SKM-1 treated with dmso at 0.1 percent for 144 hours (cell line): Measurements from ENCODE around the gene SMAD5.

Source experiments
- DNase-seq: peaks from one replicate; lab custom pipeline; 2025; ENCODE audit not compliant: unreplicated experiment; lab: John Stamatoyannopoulos, UW

The SMAD5 gene

DNA sequence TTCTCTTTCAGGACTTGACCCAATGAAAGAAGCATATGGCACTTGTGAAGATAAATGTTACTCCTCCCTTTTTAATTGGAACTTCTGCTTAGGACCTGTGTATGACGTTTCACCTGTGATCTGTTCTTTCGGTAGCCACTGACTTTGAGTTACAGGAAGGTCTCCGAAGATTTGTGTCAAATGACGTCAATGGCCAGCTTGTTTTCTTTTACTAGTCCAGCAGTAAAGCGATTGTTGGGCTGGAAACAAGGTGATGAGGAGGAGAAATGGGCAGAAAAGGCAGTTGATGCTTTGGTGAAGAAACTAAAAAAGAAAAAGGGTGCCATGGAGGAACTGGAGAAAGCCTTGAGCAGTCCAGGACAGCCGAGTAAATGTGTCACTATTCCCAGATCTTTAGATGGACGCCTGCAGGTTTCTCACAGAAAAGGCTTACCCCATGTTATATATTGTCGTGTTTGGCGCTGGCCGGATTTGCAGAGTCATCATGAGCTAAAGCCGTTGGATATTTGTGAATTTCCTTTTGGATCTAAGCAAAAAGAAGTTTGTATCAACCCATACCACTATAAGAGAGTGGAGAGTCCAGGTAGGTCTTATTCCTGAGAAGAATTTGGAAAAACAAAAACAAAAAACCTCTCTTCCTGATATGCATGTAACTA is 21.1 kb downstream of the SMAD5 start:
- DNase-seq = no peak

DNA sequence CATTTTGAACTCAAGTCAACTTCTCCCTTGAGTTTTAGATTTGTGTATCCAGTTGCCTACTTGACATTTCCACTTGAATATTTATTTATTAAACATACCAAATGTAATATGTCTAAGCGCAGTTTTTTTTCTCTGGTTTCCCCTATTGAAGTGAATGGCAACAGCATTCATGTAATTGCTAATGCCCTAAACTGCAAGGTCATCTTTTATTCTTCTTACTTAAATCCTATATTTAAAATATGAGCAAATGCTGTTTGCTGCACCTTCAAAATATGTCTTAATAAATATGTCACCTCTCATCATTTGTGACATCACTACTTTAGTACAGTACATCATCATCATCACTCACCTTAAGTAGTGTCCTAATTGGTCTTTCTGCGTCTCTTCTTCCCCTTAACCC is 22.4 kb downstream of the SMAD5 start:
- no peak for DNase-seq

DNA sequence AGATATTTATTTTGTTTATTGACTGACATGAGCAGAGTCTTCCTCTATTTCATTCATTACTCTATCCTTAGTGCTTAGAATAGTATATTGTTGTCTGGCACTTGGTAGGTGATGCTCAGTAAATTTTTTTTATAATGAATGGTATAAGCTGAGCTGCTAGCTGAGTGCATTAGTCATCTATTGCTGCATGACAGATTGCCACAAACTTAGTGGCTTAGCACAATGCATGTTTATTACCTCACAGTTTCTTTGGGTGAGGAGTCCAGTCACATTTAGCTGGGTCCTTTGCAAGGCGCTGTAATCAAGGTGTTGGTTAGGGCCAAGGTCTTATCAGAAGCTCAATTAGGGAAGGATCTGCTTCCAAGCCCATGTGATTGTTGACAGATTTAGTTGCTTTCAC is 23.1 kb downstream of the SMAD5 start:
- DNase-seq = no peak

DNA sequence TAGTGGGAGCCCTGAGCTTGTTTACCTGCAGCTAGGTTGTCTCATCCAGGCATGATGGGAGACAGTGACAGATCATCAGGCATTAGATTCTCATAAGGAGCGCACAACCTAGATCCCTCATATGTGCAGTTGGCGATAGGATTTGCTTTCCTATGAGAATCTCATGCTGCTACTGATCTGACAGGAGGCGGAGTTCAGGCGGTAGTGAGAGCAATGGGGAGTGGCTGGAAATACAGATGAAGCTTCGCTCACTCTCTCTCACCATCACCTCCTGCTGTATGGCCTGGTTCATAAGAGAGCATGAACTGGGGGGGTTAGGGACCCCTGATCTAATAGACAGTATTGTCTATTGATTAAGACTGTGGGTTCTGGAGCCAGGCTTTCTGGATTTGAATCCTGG is 24.9 kb downstream of the SMAD5 start:
- no peak for DNase-seq

DNA sequence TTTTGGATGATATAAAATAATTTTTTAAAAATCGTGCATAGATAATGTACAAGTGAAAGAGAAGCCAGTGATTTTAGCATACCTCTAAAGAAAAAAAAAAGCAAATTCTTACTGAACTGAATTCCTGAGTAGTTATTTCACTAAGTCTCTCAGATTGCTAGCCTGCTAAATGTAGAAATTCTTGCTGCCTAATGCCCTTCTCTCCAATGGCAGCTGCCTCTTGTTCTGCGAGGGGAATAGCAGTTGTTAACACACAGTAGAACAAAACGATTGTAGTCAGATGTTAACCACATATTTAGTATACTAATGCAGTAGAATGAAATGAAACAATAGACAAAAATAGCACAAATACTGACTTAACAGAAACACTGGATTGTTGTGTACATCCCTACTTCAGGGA is 26.8 kb downstream of the SMAD5 start:
- no peak for DNase-seq

DNA sequence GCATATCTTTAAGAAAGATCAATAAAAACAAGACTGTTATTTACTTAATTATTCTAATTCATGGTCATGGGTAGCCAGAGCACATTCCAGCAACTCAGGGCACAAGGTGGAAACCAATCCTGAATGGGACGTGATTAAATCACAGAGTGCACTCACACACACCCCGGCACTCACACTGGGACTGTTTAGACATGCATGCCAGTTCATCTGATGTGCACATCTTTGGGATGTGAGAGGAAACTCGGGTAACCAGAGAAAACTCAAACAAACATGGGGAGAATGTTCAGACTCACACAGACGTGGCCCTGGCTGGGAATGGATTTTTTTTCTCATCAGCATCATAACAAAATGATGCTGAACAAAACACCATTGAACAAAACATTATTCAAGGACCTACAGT is 29.4 kb downstream of the SMAD5 start:
- no peak for DNase-seq

DNA sequence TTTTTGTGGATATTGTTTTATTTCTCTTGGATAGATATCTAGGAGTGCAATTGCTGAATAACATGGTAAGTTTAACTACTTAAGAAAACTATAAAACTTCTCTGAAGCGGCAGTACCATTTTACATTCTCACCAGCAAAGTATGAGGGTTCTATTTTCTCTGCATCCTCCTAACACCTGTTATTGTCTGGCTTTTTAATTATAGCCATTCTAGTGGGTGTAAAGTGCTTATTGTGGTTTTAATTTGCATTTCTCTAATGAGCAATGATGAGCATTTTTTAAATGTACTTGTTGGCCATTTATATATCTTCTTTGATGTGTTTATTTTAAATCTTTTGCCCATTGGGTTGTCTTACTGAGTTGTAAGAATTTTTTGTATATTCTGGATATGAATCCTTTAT is 31.6 kb downstream of the SMAD5 start:
- DNase-seq = no peak

DNA sequence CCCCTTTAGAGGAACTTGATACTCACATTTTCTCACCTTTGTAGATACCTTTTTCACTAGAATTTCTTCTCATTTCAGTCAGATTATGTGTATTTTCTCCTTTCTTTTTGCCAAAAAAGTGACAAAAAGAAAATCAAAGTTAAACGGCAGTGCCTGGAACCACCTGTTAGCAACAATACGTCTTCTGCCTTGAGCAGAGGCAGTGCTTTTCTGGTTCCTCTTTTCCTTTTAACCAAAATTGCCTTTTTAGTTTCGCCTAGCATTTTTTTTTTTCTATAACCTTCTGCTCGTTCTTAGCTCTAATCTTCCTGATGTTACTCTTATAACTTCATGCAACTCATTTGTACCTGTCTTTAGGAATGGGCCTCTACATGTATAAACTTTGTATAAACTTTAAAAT is 34.3 kb downstream of the SMAD5 start:
- DNase-seq = no peak

DNA sequence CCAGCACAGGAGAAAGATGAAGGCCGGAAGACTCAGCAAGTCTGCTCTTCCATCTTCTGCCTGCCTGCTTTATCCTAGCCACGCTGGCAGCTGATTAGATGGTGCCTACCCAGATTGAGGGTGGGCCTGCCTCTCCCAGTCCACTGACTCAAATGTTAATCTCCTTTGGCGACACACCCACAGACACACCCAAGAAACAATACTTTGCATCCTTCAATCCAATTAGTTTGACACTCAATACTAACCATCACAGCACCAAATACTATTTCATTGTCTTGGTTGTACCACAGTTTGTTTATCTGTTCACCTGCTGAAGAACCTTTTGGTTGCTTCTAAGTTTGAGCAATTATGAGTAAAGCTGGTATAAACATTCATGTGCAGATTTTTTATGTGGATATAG is 36.6 kb downstream of the SMAD5 start:
- DNase-seq = no peak

DNA sequence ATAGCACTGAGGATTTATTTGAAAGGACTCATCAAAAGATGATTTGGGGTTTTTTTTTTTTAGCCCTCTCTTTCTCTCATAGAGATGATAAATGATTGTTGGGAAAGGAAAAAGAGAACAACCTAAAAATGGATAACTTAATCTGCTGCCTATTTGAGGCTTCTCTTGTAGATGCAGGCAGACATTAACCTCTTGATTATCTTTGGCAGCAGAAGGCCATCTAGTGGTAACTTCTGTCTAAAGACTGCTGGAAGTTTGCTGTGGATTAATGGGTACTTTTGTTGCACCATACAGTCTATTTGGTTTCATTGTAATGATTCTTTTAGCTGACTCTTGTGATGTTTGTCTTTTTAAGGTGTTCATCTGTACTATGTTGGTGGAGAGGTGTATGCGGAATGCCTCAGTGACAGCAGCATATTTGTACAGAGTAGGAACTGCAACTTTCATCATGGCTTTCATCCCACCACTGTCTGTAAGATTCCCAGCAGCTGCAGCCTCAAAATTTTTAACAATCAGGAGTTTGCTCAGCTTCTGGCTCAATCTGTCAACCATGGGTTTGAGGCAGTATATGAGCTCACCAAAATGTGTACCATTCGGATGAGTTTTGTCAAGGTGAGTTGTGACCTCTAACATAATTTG is 41.5 kb downstream of the SMAD5 start:
- peak; percentile 43 for DNase-seq

DNA sequence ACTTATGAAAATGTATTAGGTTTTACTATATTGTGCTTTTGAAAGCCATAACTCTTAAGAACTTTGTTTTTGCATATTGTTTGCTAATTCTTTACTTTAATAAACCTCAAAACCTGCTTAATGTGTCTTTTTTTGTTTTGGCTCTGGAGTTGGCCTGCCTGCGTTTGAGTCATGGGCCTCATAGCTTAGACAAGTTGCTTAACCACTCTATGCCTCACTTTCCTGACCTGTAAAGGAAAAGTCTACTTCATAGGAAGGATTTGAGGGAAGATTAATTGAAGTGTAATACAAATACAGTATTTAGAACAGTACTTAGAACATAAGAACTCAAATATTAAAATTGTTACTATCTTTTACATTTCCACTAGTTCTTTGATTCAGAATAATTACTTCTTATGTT is 50.0 kb downstream of the SMAD5 start:
- no peak for DNase-seq

DNA sequence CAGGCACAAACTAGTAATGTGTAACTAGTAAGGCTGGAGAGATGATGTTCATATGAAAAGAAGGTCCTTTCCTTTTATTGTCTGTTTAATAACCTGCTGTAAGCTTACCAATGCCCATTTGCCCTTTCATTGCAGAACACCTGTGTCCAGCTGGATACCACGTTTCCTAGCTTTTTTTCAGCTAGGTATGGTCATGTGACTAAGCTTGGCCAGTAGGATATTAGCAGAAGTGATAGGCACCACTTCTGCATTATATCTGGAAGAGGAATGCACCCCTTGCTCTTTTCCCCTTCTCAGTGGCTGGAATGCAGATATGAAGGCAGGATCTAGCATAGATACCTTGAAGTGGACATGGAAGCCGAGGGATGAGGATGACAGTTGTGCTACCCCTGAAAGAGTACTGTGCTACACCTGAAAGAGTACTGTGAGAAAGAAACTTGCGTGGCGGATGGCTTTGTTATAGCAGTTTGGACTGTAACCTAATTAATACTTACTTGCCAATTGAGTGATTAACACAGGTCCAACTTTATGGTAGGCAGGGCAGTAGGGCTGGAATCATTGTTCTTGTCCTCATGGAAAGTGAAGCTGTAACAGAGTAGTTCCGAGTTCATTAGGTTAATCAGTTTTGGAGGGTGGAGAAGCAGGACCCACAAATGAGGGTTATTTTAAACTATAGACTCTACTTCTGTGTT is 53.5 kb downstream of the SMAD5 start:
- no peak for DNase-seq

DNA sequence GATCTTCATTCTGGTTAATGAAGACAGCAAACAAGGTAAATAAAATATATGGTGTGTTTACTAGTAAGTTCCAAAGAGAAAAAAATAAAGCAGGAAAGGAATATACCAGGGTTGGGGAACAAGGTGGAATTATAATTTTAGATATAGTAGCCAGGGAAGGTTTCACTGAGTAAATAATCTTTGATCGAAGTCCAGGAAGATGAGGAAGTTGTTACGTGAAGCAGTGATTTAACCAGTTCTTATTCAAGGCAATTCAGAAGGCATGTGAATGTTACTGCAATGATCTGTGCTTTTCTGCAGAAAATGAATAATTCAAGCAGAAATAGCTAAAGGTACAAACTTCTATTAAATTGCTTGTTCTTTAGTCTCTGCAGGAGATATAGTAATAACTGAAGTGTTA is 54.2 kb downstream of the SMAD5 start:
- no peak for DNase-seq

DNA sequence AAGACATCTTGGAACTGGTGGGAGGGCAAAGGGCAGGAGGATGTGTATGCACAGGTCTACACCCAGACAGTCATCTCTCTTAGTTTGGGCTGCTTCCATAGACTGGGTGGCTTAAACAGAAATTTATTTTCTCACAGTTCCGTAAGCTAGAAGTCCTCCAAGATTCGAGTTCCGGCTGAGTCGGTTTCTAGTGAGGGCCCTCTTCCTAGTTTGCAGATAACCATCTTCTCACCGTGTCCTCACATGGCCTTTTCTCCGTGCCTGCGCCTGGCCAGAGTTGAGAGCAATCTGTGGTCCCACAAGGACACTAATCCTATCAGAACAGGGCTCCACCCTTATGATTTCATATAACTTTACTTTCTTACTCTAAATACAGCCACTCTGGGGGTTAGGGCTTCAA is 56.2 kb downstream of the SMAD5 start:
- no peak for DNase-seq

DNA sequence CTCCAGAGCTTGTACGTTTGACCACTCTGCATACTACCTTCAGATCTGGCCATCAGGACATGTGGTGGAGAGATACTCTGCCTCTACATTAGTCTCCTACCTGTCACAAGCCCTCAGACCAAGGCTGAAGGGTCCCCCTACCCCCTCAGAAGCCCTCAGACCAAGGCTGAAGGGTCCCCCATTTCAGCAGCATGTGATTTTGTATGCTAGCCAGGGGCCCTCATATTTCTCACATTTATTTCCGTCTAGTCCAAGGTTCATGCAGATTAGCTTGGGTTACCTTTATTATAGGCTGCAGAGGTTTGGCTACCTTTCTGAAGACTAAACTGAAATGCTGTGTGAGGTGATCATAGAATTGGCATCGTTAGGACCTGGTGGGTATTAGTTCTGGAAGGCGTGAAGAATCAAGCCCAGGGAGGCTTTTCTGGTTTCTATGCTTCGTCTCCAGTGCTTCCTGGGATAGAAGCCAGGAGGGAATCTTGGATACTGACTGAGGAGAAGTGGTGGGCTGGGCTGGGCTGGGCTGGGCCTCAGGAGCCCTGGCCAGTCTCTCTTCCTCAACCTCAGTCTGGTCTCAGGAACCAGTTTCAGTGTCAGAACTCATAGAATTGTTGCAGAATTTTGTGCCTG is 57.6 kb downstream of the SMAD5 start:
- DNase-seq = no peak

DNA sequence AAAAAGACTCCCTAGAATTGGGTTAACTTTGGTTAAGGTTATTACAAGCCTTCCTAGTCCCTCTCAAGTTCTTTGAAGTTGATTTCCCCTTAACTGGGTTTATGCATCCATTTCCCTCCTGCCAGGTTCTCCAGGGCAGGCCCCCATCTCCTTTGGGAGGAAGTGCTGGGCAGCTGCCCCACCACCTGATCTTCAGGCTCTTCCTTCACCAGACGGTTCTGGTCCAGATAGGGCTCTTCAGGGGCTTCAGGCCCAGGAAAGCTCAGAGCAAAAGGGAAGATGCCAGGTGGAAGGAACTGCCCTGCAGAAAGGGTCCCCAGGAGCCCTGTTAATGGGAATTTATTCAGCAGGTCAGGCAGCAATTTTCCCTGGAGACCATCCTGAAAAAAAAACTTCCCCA is 58.3 kb downstream of the SMAD5 start:
- DNase-seq = no peak

DNA sequence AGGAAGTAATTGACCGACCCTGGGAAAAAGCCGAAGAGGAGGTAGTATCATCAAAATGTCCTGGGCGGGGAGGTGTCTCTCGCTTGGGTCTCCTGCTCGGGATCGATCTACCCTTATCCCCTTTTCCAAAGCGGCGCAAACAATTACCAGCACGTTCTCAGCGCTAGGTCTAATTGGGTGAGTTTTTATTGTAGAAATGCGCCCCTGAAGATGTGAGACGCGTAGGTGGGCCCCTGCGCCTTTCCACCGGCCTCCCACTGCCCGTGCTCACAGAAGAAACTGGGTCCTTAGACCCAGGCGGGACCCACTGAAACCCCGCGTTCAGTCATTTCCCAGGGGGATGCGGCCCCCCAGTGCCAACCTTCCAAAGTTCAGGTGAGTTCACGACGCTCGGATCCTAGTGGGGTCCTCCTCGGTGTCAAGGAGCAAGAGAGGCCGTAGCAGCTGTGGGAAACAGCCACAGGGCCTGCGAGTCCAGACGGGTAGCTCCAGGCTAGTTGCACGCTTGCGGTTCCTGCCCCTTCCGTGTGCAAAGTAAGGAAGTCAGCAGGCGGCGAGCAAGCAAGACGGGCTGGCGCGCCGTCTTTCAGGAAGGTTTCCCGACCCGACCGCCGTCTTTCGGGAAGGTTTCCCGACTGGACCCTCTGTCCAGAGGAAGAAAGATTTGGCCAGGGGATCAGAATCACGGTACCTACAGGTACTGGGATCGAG is 58.8 kb downstream of the SMAD5 start:
- no peak for DNase-seq

DNA sequence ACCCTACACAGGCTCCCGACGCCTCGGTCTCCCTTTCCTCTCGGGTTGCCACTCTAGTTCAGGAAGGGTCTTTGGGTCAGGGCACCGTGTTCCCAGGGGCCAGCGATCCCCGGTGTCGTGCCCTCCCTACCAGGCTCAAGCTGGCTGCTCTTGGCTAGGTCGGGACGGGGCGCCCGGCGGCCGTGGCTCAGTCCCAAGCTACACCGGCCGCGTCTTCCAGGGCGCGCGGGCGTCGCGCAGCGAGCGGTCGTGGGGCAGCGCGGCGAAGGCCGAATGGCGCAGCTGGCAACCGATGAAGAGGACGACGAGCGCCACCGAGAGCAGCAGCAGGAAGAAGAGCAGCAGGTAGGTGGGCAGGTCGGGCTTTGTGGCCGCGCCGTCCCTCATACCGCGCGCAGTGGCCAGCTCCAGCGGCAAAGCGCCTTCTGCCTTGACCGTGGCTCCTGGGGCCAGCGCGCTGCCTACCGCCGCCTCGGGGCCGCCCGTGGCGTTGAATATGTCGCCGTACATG is 59.4 kb downstream of the SMAD5 start:
- no peak for DNase-seq

DNA sequence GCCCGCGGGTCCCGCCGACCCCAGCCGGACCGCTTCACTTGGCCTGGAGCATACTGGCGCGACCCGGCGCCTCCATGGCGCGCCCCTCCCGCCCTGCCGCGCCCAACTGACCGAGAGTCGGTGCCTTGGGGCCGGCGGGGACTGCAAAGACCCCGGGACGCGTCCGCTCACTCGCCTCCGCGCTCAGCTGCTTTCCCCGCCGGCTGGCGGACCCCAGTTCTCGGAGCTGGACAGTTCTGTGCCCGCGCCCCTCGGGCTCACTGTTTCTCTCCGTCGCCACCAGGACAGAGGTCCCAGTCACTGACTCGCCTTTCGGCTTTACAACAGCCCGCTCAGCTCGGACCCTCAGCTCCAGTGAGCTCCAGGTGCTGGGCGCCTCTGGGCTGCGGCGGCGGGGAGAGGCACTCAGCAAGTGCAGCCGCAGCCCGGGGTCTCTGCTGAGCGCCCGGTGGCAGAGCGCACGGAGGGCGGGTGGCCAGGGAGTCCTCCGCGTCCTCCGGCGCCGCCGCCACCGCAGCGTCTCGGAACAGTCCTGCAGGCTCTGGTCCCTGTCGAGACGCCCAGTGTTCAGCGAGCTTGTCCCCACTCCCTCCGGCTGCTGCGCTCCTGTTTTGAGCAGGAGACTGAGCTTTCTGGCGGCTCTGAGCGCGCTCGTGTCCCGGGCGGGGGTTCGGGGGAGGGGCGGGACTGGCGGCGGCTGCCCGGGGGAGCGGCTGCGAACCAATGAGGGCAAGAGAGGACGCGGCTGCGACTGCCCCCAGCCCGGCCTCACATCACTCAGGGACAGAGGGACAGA is 60.1 kb downstream of the SMAD5 start, which contains the start of gene SMIM32:
TSS of gene SMIM32 (minus strand) at position 637 of the 796 bp plus-strand sequence. CDS start 638 bp downstream, outside the sequence.
- no peak for DNase-seq

DNA sequence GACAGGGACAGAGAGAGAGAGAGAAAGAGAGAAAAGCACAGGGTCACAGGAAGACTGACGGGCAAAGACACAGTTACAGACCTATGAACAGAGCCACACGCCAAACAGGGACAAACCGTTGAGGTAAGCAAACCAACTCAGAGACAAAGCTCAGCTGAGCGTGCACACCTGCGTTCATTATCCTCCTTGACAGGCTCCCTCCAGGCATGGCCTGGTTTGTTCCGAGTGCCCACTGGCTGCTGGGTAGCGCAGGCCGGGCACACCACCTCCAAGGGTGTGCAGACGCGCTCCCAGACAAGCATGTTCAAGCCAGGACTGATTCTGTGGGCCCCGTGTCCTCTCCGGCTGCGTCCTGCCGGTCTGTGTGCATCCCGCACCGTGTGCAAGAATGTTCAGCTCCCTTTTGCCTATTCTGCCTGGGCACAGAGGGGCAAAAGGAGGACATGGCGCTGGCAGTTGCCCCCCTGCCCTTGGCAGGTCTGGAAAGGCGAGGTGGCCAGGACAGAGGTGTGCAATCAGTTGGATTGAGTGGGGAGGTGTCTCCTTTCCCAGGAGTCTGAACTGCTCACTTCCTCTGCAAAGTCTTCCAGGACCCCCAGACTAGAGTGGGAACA is 60.8 kb downstream of the SMAD5 start:
- no peak for DNase-seq
